Activated CD8-positive, alpha-beta memory T cell treated with anti-CD3 and anti-CD28 coated beads, Interleukin-2, amount 50 U/mL, for 1 hour (primary cell): ENCODE results near the gene ADK.

ENCODE experiments used
- DNase-seq: peaks from one replicate; pipeline ENCODE4 v3.0.0-alpha.2; 2020; ENCODE audit errors: extremely low read depth

The ADK gene

GRCh38 chr10:74671716-74672115, 520.7 kb downstream of the ADK start:
- DNase-seq: no peak

DNA sequence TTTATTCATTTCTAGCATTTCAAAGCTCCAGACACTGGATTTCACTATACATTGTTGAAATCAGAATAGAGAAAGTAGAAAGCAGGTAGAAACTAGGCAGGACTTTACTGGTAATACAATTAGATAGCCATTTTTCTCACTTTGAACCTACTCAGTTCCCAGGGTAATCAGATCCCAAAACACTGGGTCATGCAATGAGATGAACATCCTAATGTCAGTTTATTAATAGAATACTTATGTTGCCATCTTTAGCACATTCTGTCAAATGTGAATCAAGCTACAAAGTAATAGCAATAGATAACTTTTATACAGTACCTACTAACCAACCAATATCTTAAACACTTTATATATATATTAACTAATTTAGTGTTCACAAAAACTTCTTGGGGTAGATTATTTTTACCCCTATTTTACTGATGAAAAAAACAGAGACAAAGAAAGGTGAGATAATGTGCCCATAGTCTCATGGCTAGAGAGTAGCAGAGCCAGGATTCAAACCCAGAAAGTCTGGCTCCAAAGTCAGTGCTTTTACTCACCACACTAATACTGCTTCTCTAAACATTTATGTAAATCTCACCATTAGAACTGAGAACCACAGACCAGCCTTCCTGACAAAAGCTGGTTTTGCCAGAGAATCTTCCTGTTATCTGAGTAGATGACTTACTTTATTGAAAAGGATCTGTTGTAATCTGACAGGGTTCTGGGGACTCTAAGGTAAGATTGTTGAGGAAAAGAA, 521.6 kb downstream of the ADK start:
- no peak for DNase-seq

DNA sequence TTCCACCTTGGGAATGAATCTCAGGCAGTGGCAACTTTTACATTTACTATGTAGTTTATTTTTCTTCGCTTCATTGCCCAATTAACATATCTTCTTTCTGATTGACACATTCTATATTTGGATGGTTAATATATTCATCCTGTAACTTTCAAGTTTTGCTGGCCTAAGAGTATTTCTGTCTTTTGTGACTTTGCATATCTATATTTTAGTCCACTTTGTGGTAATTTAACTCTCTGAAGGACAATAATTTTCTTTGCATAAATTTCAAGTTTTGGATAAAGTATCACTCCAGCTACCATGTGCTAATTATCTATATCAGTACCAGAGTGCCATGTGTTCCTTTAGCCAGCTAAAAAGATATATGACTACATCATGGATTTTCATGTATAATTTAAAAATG, 523.9 kb downstream of the ADK start:
- no peak for DNase-seq

GRCh38 chr10:74675484-74675883, 524.5 kb downstream of the ADK start:
- no peak for DNase-seq

DNA sequence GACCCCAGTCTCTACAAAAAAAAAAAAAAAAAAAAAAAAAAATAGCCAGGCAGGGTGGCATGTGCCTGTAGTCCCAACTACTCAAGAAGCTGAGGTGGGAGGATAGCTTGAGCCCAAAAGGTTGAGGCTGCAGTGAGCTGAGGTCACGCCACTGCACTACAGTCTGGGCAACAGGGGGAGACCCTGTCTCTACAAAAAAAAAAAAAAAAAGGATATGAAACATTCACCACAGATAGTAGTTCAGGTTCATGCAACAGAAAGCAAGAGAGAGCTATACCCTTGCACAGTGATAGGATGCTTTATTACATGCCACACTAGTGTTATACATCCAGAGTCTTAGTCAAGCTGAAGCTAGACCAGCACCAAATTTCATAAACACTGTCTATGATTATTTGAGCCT, 526.9 kb downstream of the ADK start:
- DNase-seq: no peak

GRCh38 chr10:74681917-74682627, 531.1 kb downstream of the ADK start:
- no peak for DNase-seq

GRCh38 chr10:74683067-74683466, 532.0 kb downstream of the ADK start:
- DNase-seq: no peak

DNA sequence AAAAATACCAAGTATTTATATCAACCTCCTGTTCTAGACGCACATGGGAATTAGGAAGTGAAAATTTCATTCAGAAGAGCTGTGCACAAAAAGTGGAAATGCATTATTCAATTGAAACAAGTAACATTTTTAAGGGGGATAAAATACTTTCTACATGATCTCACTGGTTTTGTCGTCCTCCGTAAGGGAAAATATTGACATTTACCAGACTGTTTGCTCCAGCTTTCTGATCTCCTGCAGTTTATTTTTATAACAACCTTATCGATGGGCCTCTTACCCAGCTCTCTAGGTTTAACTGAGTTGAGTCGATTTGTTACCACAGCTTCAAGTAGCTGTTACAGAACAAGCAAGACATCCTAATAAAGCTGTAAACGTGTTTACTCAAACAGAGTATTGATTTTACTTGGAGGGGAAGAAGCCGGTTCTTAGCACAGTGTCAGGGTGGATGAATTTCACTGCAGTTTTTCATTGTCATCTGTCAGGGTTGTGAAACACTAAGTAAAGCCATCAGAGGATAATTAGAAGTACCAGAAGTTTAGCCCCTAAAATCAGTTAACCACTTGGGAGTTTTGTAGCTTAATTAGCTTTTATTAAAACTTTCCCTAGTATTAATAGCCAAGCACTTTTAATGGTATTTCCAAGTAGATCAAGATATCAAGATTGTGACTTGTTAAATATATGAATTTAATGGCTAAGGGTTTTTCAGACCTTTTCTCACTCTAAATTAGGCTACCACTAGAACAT, 532.8 kb downstream of the ADK start:
- DNase-seq: no peak

- DNase-seq: no peak
Observed at GRCh38 chr10:74684462-74684861, 533.4 kb downstream of the ADK start.

- DNase-seq: no peak
Observed at GRCh38 chr10:74685564-74685963, 534.5 kb downstream of the ADK start.

DNA sequence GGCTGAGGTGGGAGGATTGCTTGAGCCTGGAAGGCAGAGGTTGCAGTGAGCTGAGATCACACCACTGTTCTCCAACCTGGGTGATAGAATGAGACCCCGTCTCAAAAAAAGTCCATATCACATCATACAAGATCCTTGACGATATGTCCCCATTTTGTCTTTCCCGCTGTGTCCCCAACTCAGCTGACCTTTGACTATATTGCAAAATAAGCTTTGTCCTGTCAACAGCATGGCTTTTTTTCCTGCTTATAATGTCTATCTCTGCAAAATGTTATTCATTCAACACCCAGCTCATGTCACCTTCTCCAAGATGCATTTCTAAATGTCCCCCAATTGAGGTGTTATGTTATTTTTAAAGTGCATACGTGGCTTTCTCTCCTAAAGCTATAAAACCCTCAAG, 539.4 kb downstream of the ADK start:
- no peak for DNase-seq

GRCh38 chr10:74691164-74691563, 540.1 kb downstream of the ADK start:
- no peak for DNase-seq

DNA sequence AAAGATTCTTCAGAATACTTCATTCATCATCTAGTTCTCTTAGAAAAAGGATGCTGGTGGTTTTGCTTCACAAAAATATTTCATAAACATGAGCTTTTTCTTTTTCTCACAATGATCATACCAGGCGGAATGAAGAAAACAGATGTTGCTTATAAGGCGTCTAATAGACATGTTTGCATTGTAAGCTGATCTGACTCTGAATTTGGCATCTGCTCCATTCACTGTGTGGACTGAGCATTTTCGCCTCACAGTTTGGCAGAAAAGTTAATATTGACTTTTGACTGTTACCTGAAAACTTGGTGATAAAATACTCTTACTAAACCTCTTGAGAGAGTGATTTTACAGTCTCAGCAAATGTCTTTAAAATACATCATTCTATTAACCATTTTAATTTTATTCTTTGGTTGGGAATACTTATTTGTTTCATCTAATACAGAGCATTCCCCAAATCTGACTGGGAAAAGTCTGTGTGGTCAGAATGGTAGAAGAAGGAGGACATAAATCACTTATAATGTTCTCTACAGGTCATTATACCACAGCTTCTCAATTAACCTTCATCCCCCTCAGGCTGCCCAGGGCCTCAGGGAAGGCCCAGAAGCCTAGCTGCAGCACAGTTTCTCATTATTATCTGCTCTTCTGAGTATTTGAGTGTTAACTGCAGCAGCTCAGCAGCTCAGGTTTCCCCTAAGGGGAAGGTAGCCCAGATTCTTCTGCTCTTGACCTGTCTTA, 553.8 kb downstream of the ADK start:
- no peak for DNase-seq

GRCh38 chr10:74705358-74705980, 554.4 kb downstream of the ADK start:
- no peak for DNase-seq

DNA sequence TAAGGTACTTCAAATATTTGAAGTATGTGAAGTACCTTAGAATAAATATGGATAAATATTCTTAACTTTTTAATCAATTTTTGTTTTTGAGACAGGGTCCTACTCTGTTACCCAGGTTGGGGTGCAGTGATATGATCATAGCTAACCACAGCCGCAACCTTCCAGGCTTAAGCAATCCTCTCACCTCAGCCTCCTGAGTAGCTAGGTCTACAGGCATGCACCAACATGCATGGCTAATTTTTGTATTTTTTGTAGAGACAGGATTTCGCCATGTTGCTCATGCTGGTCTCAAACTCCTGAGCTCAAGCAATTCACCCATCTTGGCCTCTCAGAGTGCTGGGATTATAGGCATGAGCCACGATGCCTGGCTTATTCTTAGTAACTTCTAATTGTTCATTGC, 555.9 kb downstream of the ADK start:
- DNase-seq: no peak

GRCh38 chr10:74708246-74708645, 557.2 kb downstream of the ADK start:
- no peak for DNase-seq

DNA sequence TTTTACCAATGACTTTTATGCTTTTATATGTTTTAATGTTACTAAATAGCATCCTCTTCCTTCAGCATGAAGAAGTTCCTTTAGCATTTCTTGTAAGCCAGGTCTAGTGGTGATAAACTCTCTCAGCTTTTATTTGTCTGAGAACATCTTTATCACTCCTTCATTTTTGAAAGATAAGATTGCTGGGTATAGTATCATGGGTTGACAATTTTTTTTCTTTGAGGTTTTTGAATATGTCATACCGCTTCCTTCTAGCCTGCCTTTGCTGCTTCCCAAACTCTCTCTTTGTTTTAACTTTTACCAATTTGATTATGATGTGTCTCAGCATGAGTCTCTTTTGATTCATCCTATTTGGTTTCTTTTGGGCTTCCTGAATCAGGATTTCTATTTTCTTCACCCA, 567.2 kb downstream of the ADK start:
- DNase-seq: no peak

DNA sequence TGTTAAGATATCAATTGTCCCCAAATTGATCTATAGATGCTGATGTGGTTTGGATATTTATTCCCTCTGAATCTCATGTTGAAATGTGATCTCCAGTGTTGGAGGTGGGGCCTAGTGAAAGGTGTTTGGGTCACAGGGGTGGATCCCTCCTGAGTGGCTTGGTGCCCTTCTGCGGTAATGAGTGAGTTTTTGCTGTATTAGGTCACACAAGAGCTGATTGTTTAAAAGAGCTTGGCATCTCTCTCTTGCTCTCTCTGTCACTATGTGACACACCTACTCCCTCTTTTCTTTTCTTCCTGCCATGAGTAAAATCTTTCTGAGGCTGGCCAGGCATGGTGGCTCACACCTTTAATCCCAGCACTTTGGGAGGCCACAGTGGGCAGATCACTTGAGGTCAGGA, 577.2 kb downstream of the ADK start:
- no peak for DNase-seq

DNA sequence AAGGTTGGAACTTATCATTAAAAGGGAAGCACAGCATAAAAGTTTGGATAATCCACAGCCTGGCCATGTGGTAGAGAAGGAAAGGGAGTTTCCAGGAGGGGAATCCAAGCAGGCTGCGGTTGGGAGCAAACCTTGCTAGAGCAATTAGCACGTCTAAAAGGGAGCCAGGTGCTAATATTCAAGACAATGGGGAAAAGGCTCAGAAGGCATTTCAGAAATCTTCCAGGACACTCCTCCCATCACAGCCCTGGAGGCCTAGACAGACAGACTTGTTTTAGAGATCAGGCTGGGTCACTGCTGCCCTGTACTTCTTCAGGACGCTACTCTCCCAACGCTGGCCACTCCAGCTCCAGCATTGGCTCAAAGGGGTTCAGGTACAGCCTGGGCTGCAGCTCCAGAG, 579.2 kb downstream of the ADK start:
- DNase-seq: no peak

- no peak for DNase-seq
Observed at GRCh38 chr10:74733612-74734011, 582.6 kb downstream of the ADK start.

GRCh38 chr10:74736029-74736428, 585.0 kb downstream of the ADK start:
- DNase-seq: no peak

DNA sequence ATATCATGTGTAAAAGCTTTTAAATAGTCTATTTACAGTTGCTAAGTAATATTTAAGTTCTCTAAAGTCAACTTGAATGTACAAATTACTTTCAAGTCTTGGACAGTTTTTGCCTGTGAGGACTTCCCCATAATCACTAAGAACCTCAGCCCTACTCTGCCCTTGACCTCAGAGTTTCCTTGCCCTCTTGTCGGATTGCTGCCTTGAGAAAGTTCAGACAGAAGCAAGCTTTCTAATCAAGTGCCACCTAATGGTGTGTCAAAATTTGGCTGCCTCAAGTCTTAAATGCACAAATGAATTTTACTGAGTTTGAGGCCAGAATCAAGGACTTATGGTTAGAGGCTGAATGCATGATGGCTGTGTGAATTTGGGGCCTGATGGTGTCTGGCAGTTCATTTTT, 587.0 kb downstream of the ADK start:
- no peak for DNase-seq
